DOHH2 (cell line): ENCODE data around the gene TMEM200B.

ENCODE experiments used
- EZH2phosphoT487 ChIP-seq: fragments of 200-600 bp; sonication (generic); IDR thresholded peaks from 2 replicates; pipeline ENCODE4 v1.6.1; 2017; ENCODE audit warnings: borderline replicate concordance, mild to moderate bottlenecking, antibody characterized with exemption, low read length, moderate library complexity, mixed read lengths
- TF ChIP-seq, protein P1 (sequence below): fragments of 200-600 bp; sonication (generic); IDR thresholded peaks from one replicate; pipeline ENCODE4 v1.5.1; 2014; ENCODE audit warnings: antibody characterized with exemption, mild to moderate bottlenecking, low read depth, low read length; ENCODE audit not compliant: poor library complexity, severe bottlenecking

DNA sequence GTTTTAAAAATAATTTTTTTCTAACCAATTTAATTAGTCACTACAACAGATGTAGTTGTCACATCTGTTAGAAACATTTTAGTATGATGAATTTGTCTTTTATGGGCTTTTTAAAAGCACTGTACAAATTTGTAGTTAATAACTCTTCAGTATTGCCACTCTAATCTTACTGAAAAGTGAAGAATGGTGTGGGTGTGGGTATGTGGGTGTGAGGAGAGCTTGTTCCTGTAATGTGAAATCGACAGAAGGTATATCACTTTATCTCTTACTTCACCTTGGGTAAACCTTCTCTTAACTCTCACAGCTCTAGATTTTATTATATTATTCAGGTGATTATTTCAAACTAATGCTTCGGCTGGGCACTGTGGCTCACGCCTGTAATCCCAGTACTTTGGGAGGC, 42.5 kb downstream of the TMEM200B start:
- TF ChIP-seq, protein P1, sequence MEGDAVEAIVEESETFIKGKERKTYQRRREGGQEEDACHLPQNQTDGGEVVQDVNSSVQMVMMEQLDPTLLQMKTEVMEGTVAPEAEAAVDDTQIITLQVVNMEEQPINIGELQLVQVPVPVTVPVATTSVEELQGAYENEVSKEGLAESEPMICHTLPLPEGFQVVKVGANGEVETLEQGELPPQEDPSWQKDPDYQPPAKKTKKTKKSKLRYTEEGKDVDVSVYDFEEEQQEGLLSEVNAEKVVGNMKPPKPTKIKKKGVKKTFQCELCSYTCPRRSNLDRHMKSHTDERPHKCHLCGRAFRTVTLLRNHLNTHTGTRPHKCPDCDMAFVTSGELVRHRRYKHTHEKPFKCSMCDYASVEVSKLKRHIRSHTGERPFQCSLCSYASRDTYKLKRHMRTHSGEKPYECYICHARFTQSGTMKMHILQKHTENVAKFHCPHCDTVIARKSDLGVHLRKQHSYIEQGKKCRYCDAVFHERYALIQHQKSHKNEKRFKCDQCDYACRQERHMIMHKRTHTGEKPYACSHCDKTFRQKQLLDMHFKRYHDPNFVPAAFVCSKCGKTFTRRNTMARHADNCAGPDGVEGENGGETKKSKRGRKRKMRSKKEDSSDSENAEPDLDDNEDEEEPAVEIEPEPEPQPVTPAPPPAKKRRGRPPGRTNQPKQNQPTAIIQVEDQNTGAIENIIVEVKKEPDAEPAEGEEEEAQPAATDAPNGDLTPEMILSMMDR: no peak
- no peak for TF ChIP-seq EZH2phosphoT487
